HepG2 (cell line): ENCODE data around the gene ACTA2. TPM values are rescaled to one million over a fixed set of nuclear protein-coding genes. Genes with fewer than 3 reads are reported as not detected.

ENCODE experiments used
- CBFB ChIP-seq: sonication (generic); formaldehyde crosslinking; IDR thresholded peaks from 2 replicates; pipeline ENCODE4 v1.4.0; 2020; ENCODE audit warnings: missing genetic modification reagents
- CENPT ChIP-seq: sonication (generic); formaldehyde crosslinking; IDR thresholded peaks from 2 replicates; pipeline ENCODE4 v1.8.0; 2022; ENCODE audit warnings: low read depth, mild to moderate bottlenecking, moderate library complexity, missing genetic modification reagents
- JUND ChIP-seq: sonication (generic); formaldehyde crosslinking; IDR thresholded peaks from 2 replicates; pipeline ENCODE4 v1.8.0; 2022; ENCODE audit warnings: mild to moderate bottlenecking, missing genetic modification reagents
- MAFF ChIP-seq: IDR thresholded peaks from 2 replicates; pipeline ENCODE4 v1.6.1; 2011; ENCODE audit warnings: low read depth, low read length, improper control_type of control experiment
- PTBP1 ChIP-seq: fragments of 200-400 bp; formaldehyde crosslinking; IDR thresholded peaks from 2 replicates; pipeline ENCODE4 v1.6.1; 2018; ENCODE audit warnings: low read length, low read depth; ENCODE audit not compliant: poor library complexity, severe bottlenecking
- SMARCE1 ChIP-seq: fragments of 450-650 bp; IDR thresholded peaks from 2 replicates; pipeline ENCODE4 v1.6.1; 2017; ENCODE audit warnings: borderline replicate concordance
- ZNF644 ChIP-seq: IDR thresholded peaks from 2 replicates; pipeline ENCODE4 v1.6.1; 2016; ENCODE audit warnings: low read depth
- polyA plus RNA-seq, 8 experiments: library from polyadenylated mRNA; depleted of rRNA in 3 of 8; stranded (reverse) in 7 of 8; unstranded in 1 of 8; fragments of >200 nt; fragmentation: Illumina TruSeq in 4 of 8; extraction: Trizol in 4 of 8; gene quantifications; 2 replicates each; pipeline versions ENCODE4 v1.2.1 to v1.2.3, GENCODE V29; 2011 to 2016; ENCODE audit warnings: low read depth in 4 of 8, missing spikeins in 1 of 8, mixed read lengths in 1 of 8; ENCODE audit not compliant: insufficient read depth in 1 of 8
- total RNA-seq, 5 experiments: library from RNA; depleted of rRNA; stranded (reverse); fragments of >200 nt; fragmentation: Illumina TruSeq; extraction: Trizol; gene quantifications; 2 replicates each; pipeline ENCODE4 v1.2.3, GENCODE V29; 2016; ENCODE audit warnings: low read depth in 1 of 5
- TF ChIP-seq, protein P1 (sequence below), 2 experiments: sonication (generic) in 1 of 2; formaldehyde crosslinking in 1 of 2; IDR thresholded peaks; 2 replicates each; pipeline versions ENCODE4 v1.4.0 to v1.6.1; 2016 to 2020; ENCODE audit warnings: borderline replicate concordance in 1 of 2, low read depth in 1 of 2, mild to moderate bottlenecking in 1 of 2, missing genetic modification reagents in 1 of 2
- TF ChIP-seq, protein P2 (sequence below): sonication (generic); formaldehyde crosslinking; IDR thresholded peaks from 2 replicates; pipeline ENCODE4 v1.5.1; 2020; ENCODE audit warnings: missing genetic modification reagents, mild to moderate bottlenecking, borderline replicate concordance
- TF ChIP-seq, protein P3 (sequence below): sonication (generic); formaldehyde crosslinking; IDR thresholded peaks from 2 replicates; pipeline ENCODE4; 2020; ENCODE audit warnings: missing genetic modification reagents, mild to moderate bottlenecking, borderline replicate concordance
- TF ChIP-seq, protein P4 (sequence below): IDR thresholded peaks from 2 replicates; pipeline ENCODE4 v1.6.1; 2016
- TF ChIP-seq, protein P5 (sequence below): sonication (generic); formaldehyde crosslinking; IDR thresholded peaks from 2 replicates; pipeline ENCODE4 v1.8.0; 2022; ENCODE audit warnings: mild to moderate bottlenecking, missing genetic modification reagents, borderline replicate concordance
- TF ChIP-seq, protein P6 (sequence below): sonication (generic); IDR thresholded peaks from 2 replicates; pipeline ENCODE4 v1.6.1; 2016; ENCODE audit warnings: low read depth, borderline replicate concordance

Gene ACTA2
- total and polyA plus RNA-seq, 2 of the 13 experiments (the other 11 are each of a cell fraction or from before 2014, with no cell fraction given) = 21.8 to 59.9 TPM

DNA sequence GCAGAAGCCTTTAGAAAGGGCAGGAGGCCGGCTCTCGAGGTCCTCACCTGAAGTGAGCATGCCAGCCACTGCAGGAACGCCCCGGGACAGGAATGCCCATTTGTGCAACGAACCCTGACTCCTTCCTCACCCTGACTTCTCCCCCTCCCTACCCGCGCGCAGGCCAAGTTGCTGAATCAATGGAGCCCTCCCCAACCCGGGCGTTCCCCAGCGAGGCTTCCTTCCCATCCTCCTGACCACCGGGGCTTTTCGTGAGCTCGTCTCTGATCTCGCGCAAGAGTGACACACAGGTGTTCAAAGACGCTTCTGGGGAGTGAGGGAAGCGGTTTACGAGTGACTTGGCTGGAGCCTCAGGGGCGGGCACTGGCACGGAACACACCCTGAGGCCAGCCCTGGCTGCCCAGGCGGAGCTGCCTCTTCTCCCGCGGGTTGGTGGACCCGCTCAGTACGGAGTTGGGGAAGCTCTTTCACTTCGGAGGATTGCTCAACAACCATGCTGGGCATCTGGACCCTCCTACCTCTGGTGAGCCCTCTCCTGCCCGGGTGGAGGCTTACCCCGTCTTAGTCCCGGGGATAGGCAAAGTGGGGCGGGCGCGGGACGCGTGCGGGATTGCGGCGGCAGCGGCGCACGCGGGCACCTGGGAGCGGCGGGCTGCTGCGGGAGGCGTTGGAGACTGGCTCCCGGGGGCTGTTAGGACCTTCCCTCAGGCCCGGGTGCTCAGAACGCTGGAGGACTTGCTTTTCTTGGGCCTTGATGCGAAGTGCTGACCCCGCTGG lies 38.0 kb upstream of the ACTA2 start, which contains the start of gene FAS (continued):
- TF ChIP-seq, protein P1, sequence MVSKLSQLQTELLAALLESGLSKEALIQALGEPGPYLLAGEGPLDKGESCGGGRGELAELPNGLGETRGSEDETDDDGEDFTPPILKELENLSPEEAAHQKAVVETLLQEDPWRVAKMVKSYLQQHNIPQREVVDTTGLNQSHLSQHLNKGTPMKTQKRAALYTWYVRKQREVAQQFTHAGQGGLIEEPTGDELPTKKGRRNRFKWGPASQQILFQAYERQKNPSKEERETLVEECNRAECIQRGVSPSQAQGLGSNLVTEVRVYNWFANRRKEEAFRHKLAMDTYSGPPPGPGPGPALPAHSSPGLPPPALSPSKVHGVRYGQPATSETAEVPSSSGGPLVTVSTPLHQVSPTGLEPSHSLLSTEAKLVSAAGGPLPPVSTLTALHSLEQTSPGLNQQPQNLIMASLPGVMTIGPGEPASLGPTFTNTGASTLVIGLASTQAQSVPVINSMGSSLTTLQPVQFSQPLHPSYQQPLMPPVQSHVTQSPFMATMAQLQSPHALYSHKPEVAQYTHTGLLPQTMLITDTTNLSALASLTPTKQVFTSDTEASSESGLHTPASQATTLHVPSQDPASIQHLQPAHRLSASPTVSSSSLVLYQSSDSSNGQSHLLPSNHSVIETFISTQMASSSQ (IDR thresholded peaks at IDR 0.05; ENCODE audit: low read depth) = no peak
- TF ChIP-seq, protein P1 (CRISPR knock-in tag; IDR thresholded peaks at IDR 0.05; ENCODE audit: borderline replicate concordance) = 0 out of 2 replicates have a peak, but pooled peaks have one; percentile 3
- no peak for TF ChIP-seq JUND (CRISPR knock-in tag)
- TF ChIP-seq PTBP1 = no peak
- TF ChIP-seq, protein P2, sequence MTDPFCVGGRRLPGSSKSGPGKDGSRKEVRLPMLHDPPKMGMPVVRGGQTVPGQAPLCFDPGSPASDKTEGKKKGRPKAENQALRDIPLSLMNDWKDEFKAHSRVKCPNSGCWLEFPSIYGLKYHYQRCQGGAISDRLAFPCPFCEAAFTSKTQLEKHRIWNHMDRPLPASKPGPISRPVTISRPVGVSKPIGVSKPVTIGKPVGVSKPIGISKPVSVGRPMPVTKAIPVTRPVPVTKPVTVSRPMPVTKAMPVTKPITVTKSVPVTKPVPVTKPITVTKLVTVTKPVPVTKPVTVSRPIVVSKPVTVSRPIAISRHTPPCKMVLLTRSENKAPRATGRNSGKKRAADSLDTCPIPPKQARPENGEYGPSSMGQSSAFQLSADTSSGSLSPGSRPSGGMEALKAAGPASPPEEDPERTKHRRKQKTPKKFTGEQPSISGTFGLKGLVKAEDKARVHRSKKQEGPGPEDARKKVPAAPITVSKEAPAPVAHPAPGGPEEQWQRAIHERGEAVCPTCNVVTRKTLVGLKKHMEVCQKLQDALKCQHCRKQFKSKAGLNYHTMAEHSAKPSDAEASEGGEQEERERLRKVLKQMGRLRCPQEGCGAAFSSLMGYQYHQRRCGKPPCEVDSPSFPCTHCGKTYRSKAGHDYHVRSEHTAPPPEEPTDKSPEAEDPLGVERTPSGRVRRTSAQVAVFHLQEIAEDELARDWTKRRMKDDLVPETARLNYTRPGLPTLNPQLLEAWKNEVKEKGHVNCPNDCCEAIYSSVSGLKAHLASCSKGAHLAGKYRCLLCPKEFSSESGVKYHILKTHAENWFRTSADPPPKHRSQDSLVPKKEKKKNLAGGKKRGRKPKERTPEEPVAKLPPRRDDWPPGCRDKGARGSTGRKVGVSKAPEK (CRISPR knock-in tag) = no peak
- no peak for TF ChIP-seq ZNF644 (CRISPR knock-in tag)
- TF ChIP-seq, protein P3, sequence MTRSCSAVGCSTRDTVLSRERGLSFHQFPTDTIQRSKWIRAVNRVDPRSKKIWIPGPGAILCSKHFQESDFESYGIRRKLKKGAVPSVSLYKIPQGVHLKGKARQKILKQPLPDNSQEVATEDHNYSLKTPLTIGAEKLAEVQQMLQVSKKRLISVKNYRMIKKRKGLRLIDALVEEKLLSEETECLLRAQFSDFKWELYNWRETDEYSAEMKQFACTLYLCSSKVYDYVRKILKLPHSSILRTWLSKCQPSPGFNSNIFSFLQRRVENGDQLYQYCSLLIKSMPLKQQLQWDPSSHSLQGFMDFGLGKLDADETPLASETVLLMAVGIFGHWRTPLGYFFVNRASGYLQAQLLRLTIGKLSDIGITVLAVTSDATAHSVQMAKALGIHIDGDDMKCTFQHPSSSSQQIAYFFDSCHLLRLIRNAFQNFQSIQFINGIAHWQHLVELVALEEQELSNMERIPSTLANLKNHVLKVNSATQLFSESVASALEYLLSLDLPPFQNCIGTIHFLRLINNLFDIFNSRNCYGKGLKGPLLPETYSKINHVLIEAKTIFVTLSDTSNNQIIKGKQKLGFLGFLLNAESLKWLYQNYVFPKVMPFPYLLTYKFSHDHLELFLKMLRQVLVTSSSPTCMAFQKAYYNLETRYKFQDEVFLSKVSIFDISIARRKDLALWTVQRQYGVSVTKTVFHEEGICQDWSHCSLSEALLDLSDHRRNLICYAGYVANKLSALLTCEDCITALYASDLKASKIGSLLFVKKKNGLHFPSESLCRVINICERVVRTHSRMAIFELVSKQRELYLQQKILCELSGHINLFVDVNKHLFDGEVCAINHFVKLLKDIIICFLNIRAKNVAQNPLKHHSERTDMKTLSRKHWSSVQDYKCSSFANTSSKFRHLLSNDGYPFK = peak; percentile 24; the same call in 1 of the 2 replicates
- no peak for TF ChIP-seq MAFF
- TF ChIP-seq SMARCE1 = no peak
- no peak for TF ChIP-seq CBFB
- TF ChIP-seq, protein P4, sequence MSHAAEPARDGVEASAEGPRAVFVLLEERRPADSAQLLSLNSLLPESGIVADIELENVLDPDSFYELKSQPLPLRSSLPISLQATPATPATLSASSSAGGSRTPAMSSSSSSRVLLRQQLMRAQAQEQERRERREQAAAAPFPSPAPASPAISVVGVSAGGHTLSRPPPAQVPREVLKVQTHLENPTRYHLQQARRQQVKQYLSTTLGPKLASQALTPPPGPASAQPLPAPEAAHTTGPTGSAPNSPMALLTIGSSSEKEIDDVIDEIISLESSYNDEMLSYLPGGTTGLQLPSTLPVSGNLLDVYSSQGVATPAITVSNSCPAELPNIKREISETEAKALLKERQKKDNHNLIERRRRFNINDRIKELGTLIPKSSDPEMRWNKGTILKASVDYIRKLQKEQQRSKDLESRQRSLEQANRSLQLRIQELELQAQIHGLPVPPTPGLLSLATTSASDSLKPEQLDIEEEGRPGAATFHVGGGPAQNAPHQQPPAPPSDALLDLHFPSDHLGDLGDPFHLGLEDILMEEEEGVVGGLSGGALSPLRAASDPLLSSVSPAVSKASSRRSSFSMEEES (CRISPR knock-in tag) = no peak
- TF ChIP-seq, protein P5, sequence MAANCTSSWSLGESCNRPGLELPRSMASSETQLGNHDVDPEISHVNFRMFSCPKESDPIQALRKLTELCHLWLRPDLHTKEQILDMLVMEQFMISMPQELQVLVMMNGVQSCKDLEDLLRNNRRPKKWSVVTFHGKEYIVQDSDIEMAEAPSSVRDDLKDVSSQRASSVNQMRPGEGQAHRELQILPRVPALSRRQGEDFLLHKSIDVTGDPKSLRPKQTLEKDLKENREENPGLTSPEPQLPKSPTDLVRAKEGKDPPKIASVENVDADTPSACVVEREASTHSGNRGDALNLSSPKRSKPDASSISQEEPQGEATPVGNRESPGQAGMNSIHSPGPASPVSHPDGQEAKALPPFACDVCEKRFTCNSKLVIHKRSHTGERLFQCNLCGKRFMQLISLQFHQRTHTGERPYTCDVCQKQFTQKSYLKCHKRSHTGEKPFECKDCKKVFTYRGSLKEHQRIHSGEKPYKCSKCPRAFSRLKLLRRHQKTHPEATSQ = no peak
- TF ChIP-seq CENPT (CRISPR knock-in tag) = no peak
- TF ChIP-seq, protein P6, sequence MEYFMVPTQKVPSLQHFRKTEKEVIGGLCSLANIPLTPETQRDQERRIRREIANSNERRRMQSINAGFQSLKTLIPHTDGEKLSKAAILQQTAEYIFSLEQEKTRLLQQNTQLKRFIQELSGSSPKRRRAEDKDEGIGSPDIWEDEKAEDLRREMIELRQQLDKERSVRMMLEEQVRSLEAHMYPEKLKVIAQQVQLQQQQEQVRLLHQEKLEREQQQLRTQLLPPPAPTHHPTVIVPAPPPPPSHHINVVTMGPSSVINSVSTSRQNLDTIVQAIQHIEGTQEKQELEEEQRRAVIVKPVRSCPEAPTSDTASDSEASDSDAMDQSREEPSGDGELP = 0 out of 2 replicates have a peak, but pooled peaks have one; percentile 3
